OCI-M2 (cell line): ENCODE results near the gene MITF.

Experiments
- DNase-seq: peaks from one replicate; lab custom pipeline; 2025; ENCODE audit not compliant: unreplicated experiment; lab: John Stamatoyannopoulos, UW

The MITF gene

GRCh38 chr3:69948246-69948862, 209.1 kb downstream of the MITF start:
- no peak for DNase-seq

GRCh38 chr3:69951616-69952015, 212.4 kb downstream of the MITF start:
- DNase-seq = no peak

- no peak for DNase-seq
Observed at GRCh38 chr3:69959581-69959980, 220.3 kb downstream of the MITF start.

- no peak for DNase-seq
Observed at GRCh38 chr3:69961706-69962439, 222.6 kb downstream of the MITF start.

- no peak for DNase-seq
Observed at GRCh38 chr3:69963643-69964042, 224.4 kb downstream of the MITF start.

- DNase-seq = no peak
Observed at GRCh38 chr3:69967156-69967555, 227.9 kb downstream of the MITF start.

- no peak for DNase-seq
Observed at GRCh38 chr3:69970827-69971226, 231.6 kb downstream of the MITF start.

- DNase-seq = no peak
Observed at GRCh38 chr3:69972672-69973071, 233.4 kb downstream of the MITF start.

- no peak for DNase-seq
Observed at GRCh38 chr3:69976021-69976420, 236.8 kb downstream of the MITF start.

GRCh38 chr3:69983546-69984265, 244.4 kb downstream of the MITF start:
- DNase-seq = no peak

- DNase-seq = no peak
Observed at GRCh38 chr3:69985266-69985665, 246.0 kb downstream of the MITF start.

- DNase-seq = no peak
Observed at GRCh38 chr3:69986419-69986818, 247.2 kb downstream of the MITF start.

- DNase-seq = no peak
Observed at GRCh38 chr3:69987833-69988232, 248.6 kb downstream of the MITF start.

GRCh38 chr3:69993757-69994156, 254.5 kb downstream of the MITF start:
- no peak for DNase-seq

GRCh38 chr3:69994919-69995318, 255.7 kb downstream of the MITF start:
- DNase-seq = no peak

- no peak for DNase-seq
Observed at GRCh38 chr3:69997631-69998307, 258.5 kb downstream of the MITF start.

GRCh38 chr3:69998759-69999139, 259.5 kb downstream of the MITF start:
- no peak for DNase-seq

GRCh38 chr3:69999140-70000027, 260.1 kb downstream of the MITF start, which contains the start of gene SAMMSON:
Gene SAMMSON (plus strand): TSS chr3:69999733.
- DNase-seq = no peak

- DNase-seq = no peak
Observed at GRCh38 chr3:70000028-70000410, 260.8 kb downstream of the MITF start.

- DNase-seq = no peak
Observed at GRCh38 chr3:70000563-70001081, 261.4 kb downstream of the MITF start.
